Measurements from ENCODE around the gene STK39. TPM values are rescaled to one million over a fixed set of nuclear protein-coding genes. Genes with fewer than 3 reads are reported as not detected.

STK39 gene
- total RNA-seq, 1 donor from 2014 or later = 38.1 TPM

- no peak for DNase-seq
Observed at GRCh38 chr2:168207851-168208250, 39.5 kb downstream of the STK39 start.

- no peak for DNase-seq
Observed at GRCh38 chr2:168203762-168204693, 43.4 kb downstream of the STK39 start.

- no peak for DNase-seq
Observed at GRCh38 chr2:168201584-168202116, 45.7 kb downstream of the STK39 start.

DNA sequence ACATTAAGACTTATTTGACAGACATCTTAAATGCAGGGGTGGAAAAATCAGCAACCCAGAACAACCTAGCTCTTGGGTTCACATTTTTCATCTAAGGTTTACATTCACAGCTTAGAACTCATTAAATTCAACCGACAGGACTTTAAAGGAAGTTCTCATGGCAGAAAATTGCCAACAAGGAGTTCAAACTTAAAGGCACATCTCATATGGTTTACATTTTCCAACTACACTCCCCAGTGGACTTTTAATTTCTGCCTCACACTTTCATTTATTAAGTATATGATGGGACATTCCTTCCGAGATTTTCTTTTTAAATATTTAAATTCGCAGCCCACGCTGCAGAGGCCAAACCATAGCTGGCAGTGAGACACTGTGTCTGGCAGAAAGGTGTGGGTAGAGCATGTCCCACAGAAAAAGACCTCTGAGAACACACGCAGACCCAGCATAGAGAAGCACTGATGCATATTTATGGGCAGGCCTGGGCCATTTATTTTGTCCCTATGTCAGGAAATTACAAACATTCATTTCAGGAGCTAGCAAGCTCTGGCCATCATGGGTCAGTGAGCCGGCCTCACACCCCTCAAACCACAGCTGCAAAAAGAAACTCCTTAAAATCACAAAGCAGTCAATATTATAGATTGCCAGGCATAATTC, 46.3 kb downstream of the STK39 start:
- no peak for DNase-seq

DNA sequence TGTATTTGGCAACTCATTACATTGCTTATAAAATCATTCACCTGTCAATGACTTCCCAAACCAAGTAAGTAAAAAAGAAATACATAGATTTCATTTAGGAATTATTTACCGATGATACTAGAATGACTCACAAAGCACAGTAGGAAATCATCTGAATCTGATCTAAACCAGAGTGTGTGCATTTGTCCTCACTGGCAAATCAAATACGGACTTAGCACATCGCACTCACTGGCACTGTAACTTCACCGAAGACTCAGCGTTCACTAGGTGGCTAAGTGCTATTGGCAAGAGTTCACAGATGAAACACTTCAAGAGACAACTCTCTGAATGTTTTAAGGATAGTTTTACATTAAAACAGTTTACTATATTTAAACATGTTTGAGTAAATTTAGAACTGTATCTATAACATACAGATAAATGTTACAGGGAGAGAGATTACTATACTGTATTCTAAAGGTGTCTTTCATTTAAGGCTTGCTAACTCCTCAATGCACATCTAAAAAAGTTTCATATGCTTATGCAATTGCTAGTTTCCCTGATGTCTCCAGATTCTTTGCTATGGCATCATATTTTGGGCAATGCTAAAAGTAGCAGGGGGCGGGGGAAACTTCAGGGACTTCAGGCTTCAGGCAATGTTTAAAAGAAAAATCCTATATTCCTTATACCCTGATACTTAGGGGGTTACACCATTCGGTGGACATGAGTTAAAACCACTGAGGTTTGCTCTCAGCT, 48.8 kb downstream of the STK39 start:
- DNase-seq = no peak

DNA sequence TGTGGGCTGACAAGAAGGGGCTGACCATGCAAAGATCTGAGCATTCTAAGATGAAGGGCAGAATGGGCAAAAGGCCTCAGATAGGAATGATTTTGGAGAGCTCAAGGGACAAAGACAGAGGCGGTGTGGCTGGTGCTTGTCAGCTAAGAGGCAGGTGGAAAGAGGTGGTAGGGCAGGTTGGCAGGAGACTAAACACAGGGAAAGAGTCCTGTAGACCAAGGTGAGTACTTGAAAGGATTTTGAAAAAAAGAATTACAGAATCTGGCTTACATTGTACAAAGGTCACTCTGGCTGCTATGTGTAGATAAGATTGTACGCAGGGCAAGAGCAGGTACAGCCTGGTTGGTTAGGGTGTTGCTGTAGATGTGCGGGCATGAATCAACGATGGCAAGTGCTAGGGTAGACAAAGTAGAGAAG, 50.6 kb downstream of the STK39 start:
- DNase-seq = no peak

DNA sequence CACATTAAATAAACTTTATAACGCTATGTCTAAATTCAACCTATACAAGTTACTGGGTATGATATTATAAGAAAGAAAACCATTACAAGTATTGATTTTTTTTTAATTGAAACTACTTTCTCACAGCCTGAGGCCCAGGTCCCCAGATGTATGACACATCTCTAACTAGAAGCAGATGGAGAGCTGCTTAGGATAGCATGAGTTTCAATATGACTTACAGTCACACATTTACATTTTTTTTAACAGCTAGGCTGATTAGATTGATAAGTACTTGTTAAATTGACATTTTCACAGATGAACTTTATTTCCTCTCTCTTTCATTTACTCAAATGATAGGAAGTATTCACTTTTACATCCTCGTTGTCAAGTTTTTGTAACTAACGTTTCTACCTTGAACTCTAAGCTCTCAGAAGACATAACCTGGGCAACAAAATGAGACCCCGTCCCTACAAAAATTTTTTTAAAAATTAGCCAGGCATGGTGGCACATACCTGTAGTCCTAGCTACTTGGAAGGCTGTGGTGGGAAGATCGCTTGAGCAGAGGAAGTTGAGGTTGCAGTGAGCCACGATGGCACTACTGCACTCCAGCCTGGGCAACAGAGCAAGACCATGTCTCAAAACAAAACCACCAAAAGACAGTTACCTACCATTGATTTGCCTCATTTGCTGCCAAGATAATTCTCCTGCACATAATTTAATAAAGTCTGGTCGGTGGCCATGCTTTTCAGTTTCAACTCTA, 52.4 kb downstream of the STK39 start:
- DNase-seq = no peak

GRCh38 chr2:168192839-168193616, 54.4 kb downstream of the STK39 start:
- DNase-seq = no peak

- no peak for DNase-seq
Observed at GRCh38 chr2:168191955-168192785, 55.2 kb downstream of the STK39 start.

- no peak for DNase-seq
Observed at GRCh38 chr2:168190590-168191336, 56.6 kb downstream of the STK39 start.

GRCh38 chr2:168189835-168190569, 57.4 kb downstream of the STK39 start:
- no peak for DNase-seq

GRCh38 chr2:168188002-168188401, 59.4 kb downstream of the STK39 start:
- DNase-seq = no peak

DNA sequence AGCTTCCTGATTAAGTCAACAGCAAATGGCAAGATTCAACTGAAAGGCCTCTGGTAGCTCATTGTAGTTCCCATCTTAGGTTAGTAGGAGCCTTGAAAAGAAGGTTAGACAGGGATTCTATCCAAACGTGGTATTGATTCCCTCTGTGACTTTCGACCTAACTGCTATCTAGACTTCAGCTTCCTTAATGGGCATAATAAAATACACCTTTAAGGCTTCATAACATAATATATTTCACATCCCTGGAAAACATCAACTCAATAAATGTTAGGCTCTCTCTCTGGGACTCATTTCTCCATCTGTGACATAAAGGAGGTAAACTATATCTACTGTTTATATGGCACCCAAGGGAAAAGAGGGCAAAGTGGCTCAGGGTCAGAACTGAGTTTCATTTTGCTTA, 60.9 kb downstream of the STK39 start:
- DNase-seq = no peak

- DNase-seq = no peak
Observed at GRCh38 chr2:168185583-168186274, 61.7 kb downstream of the STK39 start.

- DNase-seq = no peak
Observed at GRCh38 chr2:168184681-168185513, 62.5 kb downstream of the STK39 start.

DNA sequence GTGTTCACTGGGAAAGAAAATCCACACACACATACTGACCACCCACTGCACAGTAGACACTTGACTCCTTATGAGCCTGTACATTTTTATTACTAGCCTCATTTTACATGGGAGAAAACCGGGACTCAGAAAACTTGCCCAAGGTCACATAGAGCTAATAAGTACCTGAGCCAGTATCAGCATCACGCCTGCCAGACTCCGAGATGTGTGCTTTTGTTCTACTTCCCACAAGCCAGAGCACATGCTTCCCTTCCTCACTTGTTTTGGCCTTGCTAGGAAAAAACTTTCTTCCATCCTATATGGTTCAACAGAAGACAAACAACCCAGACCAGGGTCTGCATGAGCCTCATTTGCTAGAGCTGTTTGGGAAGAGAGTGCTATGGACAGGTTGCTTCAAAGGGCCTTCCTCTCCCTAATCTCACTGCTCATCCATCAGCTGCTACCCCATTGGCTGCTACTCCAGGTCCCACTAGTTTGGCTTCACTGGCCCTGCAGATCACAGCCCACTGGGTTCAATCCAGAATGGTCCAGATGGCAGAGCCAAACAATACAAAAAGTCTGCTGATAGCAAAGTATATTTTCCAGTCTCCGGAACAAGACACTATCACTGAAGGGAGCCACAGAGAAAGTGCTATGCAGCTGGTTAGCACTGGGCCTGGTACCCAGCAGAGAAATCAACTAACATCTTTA, 63.9 kb downstream of the STK39 start:
- DNase-seq = no peak

Data from occipital lobe (tissue), 2 donors.